ENCODE results near the gene IQUB. TPM values are rescaled to one million over a fixed set of nuclear protein-coding genes. Genes with fewer than 3 reads are reported as not detected.

Gene IQUB
- total and polyA plus RNA-seq, 2 donors (not counting 3 experiments of a cell fraction or from before 2014, with no cell fraction given): 0.01 TPM; not detected in 1

- TF ChIP-seq POLR2A (IDR thresholded peaks at IDR 0.05; ENCODE audit: low read depth, low read length) (no peak), EZH2 (IDR thresholded peaks at IDR 0.05; ENCODE audit: borderline replicate concordance, low read depth, low read length, severe bottlenecking) (no peak), MYC (IDR thresholded peaks at IDR 0.05; ENCODE audit: low read depth, low read length) (no peak), GATA2 (IDR thresholded peaks at IDR 0.05; ENCODE audit: insufficient read depth, insufficient read length, low read depth, low read length) (no peak), FOS (IDR thresholded peaks at IDR 0.05; ENCODE audit: borderline replicate concordance, insufficient read depth, low read length) (no peak), JUN (IDR thresholded peaks at IDR 0.05; ENCODE audit: borderline replicate concordance, insufficient read depth, insufficient read length, low read depth) (no peak), MAX (IDR thresholded peaks at IDR 0.05; ENCODE audit: insufficient read depth, insufficient read length) (no peak), CTCF (IDR thresholded peaks at IDR 0.05; ENCODE audit: extremely low read depth in 1 of 2, insufficient read depth in 1 of 2, low read depth in 1 of 2, low read length in 2 of 2) (no peak), POLR2AphosphoS5 (IDR thresholded peaks at IDR 0.05; ENCODE audit: insufficient read depth, low read depth, low read length) (no peak)
- intact Hi-C loops (cut with micrococcal nuclease) (no loop called here), dilution Hi-C loops (cut with MboI; ENCODE audit: extremely low pct_ligation_motif_present, low sequenced_read_pairs) (no loop called here)
- Histone ChIP-seq H3K79me2 (ENCODE audit: control insufficient read depth, insufficient read depth, low read length) (no peaks in the 10 kb centered on the region), H3K4me2 (ENCODE audit: insufficient read depth, low read length) (no peak overlapping the region), H3K27ac (ENCODE audit: insufficient read depth, low read depth, low read length) (no peak overlapping the region), H3K4me3 (replicated peaks in 1 of 3; ENCODE audit: insufficient read depth in 1 of 3, low read depth in 1 of 3, low read length in 3 of 3) (no peak overlapping the region), H3K9ac (replicated peaks; ENCODE audit: extremely low read depth, insufficient read depth, low read length) (no peak overlapping the region), H3K27me3 (ENCODE audit: control insufficient read depth in 2 of 2, insufficient read depth in 2 of 2, low read length in 2 of 2) (no peaks in the 10 kb centered on the region), H3K9me3 (replicated peaks; ENCODE audit: control insufficient read depth, insufficient read depth, low read length) (no peaks in the 10 kb centered on the region), H3K9me1 (replicated peaks; ENCODE audit: control insufficient read depth, extremely low read depth, insufficient read depth, low read length) (no peaks in the 10 kb centered on the region), H4K20me1 (replicated peaks; ENCODE audit: control insufficient read depth, extremely low read depth, insufficient read depth, low read length) (no peaks in the 10 kb centered on the region), H3K4me1 (ENCODE audit: control insufficient read depth, extremely low read depth, insufficient read depth, low read length) (peaks cover 18% of the 10 kb centered on the region), H3K36me3 (ENCODE audit: control insufficient read depth in 2 of 2, extremely low read depth in 1 of 2, insufficient read depth in 2 of 2, low read length in 2 of 2) (no peaks in the 10 kb centered on the region), H2AFZ (ENCODE audit: low read depth, low read length) (no peak overlapping the region)
- DNase-seq (ENCODE audit: low read depth, low spot score) (no peak), FAIRE-seq (no peak)
- BruUV-seq (replicated peaks): no TSS peak
- POLR2A ChIA-PET: no interaction called here
- CTCF ChIA-PET: interaction anchor here (2.0 kb wide), 1 partner anchor 10 kb away, joined by 8 read pairs; no protein-coding TSS in a partner anchor
These were observed 37.3 kb upstream of the IQUB start for GRCh38 chr7:123571684-123572083.

All from endothelial cell of umbilical vein (primary cell).